CD4-positive, alpha-beta T cell treated with Interleukin-2 at 100 ng/mL for 4 hours (primary cell): Measurements from ENCODE around the gene HSD17B4.
"Not testable (repeated sequence)": the region's sequence is repeated elsewhere in the genome, so short reads cannot be mapped to it uniquely, and the experiment has no call there.

Source experiments
- DNase-seq: peaks from one replicate; pipeline ENCODE4 v3.0.0-alpha.2; 2020; ENCODE audit warnings: low spot score

HSD17B4 gene

GRCh38 chr5:119432674-119433237 is 19.5 kb upstream of the HSD17B4 start:
- not testable (repeated sequence) for DNase-seq

GRCh38 chr5:119435436-119436132 is 16.7 kb upstream of the HSD17B4 start:
- peak; percentile 74 for DNase-seq

- DNase-seq = not testable (repeated sequence)
These were observed 14.3 kb upstream of the HSD17B4 start for GRCh38 chr5:119437785-119438586.

GRCh38 chr5:119438587-119438917 is 13.7 kb upstream of the HSD17B4 start:
- not testable (repeated sequence) for DNase-seq

GRCh38 chr5:119439140-119439631 is 13.1 kb upstream of the HSD17B4 start:
- DNase-seq = no peak

- not testable (repeated sequence) for DNase-seq
These were observed 12.7 kb upstream of the HSD17B4 start for GRCh38 chr5:119439632-119440031.

GRCh38 chr5:119444643-119445042 is 7.7 kb upstream of the HSD17B4 start:
- DNase-seq = not testable (repeated sequence)

GRCh38 chr5:119445544-119445943 is 6.8 kb upstream of the HSD17B4 start:
- DNase-seq = no peak

GRCh38 chr5:119449882-119450281 is 2.4 kb upstream of the HSD17B4 start:
- no peak for DNase-seq

GRCh38 chr5:119450627-119451026 is 1.7 kb upstream of the HSD17B4 start:
- DNase-seq = not testable (repeated sequence)

- DNase-seq = no peak
These were observed 736 bp upstream of the HSD17B4 start for GRCh38 chr5:119451561-119451960.

- no peak for DNase-seq
These were observed 281 bp upstream of the HSD17B4 start for GRCh38 chr5:119452060-119452372.

- no peak for DNase-seq
These were observed 710 bp downstream of the HSD17B4 start for GRCh38 chr5:119453040-119453373.

GRCh38 chr5:119454171-119454570 is 1.9 kb downstream of the HSD17B4 start:
- DNase-seq = no peak

GRCh38 chr5:119458911-119459632 is 6.8 kb downstream of the HSD17B4 start:
- no peak for DNase-seq

GRCh38 chr5:119465640-119466039 is 13.3 kb downstream of the HSD17B4 start:
- DNase-seq = no peak

GRCh38 chr5:119468286-119468685 is 16.0 kb downstream of the HSD17B4 start:
- no peak for DNase-seq

GRCh38 chr5:119470105-119470763 is 17.9 kb downstream of the HSD17B4 start:
- no peak for DNase-seq

GRCh38 chr5:119470851-119471451 is 18.7 kb downstream of the HSD17B4 start:
- DNase-seq = peak; percentile 19

GRCh38 chr5:119473241-119473640 is 20.9 kb downstream of the HSD17B4 start:
- no peak for DNase-seq

GRCh38 chr5:119476341-119476740 is 24.0 kb downstream of the HSD17B4 start:
- DNase-seq = no peak

- no peak for DNase-seq
These were observed 26.5 kb downstream of the HSD17B4 start for GRCh38 chr5:119478781-119479180.
